ENCODE data around the gene MYOM1. TPM values are rescaled to one million over a fixed set of nuclear protein-coding genes. Genes with fewer than 3 reads are reported as not detected.
"Not testable (repeated sequence)": the region's sequence is repeated elsewhere in the genome, so short reads cannot be mapped to it uniquely, and the experiment has no call there.

The MYOM1 gene
- total RNA-seq, 1 donor from 2014 or later = 0.49 TPM

- H3K27me3 Mint-ChIP-seq (ENCODE audit: unreplicated experiment) = peaks cover 13% of the 10 kb centered on the region
- DNase-seq (ENCODE audit: low spot score) = no peak
- H3K4me1 Mint-ChIP-seq (ENCODE audit: unreplicated experiment) = peaks cover 18% of the 10 kb centered on the region
These were observed 166.7 kb downstream of the MYOM1 start for GRCh38 chr18:3053081-3053480.

GRCh38 chr18:3052411-3052758 is 167.4 kb downstream of the MYOM1 start:
- H3K27me3 Mint-ChIP-seq (ENCODE audit: unreplicated experiment) = peaks cover 13% of the 10 kb centered on the region
- DNase-seq (ENCODE audit: low spot score) = no peak

More at GRCh38 chr18:3053081-3053480, 166.7 kb downstream of the MYOM1 start:
- H3K36me3 Mint-ChIP-seq (ENCODE audit: low read depth, unreplicated experiment) = peaks cover 9% of the 10 kb centered on the region
- no peak for TF ChIP-seq CTCF (IDR thresholded peaks at IDR 0.05; ENCODE audit: unreplicated experiment)
- no peak overlapping the region for H3K4me3 Mint-ChIP-seq (ENCODE audit: unreplicated experiment)
- H3K9me3 Mint-ChIP-seq (ENCODE audit: unreplicated experiment) = no peaks in the 10 kb centered on the region
- no peak overlapping the region for H3K27ac Mint-ChIP-seq (ENCODE audit: unreplicated experiment)

GRCh38 chr18:3051718-3052410 is 167.9 kb downstream of the MYOM1 start:
- no peak for TF ChIP-seq CTCF (IDR thresholded peaks at IDR 0.05; ENCODE audit: unreplicated experiment)
- Mint-ChIP-seq H3K27ac (ENCODE audit: unreplicated experiment) (no peak overlapping the region), H3K4me3 (ENCODE audit: unreplicated experiment) (no peak overlapping the region), H3K9me3 (ENCODE audit: unreplicated experiment) (no peaks in the 10 kb centered on the region), H3K27me3 (ENCODE audit: unreplicated experiment) (peaks cover 13% of the 10 kb centered on the region), H3K36me3 (ENCODE audit: low read depth, unreplicated experiment) (peaks cover 9% of the 10 kb centered on the region), H3K4me1 (ENCODE audit: unreplicated experiment) (peaks cover 19% of the 10 kb centered on the region)
- DNase-seq (ENCODE audit: low spot score) = no peak

More at GRCh38 chr18:3052411-3052758, 167.4 kb downstream of the MYOM1 start:
- peaks cover 9% of the 10 kb centered on the region for H3K36me3 Mint-ChIP-seq (ENCODE audit: low read depth, unreplicated experiment)
- no peaks in the 10 kb centered on the region for H3K9me3 Mint-ChIP-seq (ENCODE audit: unreplicated experiment)
- H3K4me3 Mint-ChIP-seq (ENCODE audit: unreplicated experiment) = no peak overlapping the region
- peaks cover 19% of the 10 kb centered on the region for H3K4me1 Mint-ChIP-seq (ENCODE audit: unreplicated experiment)
- no peak overlapping the region for H3K27ac Mint-ChIP-seq (ENCODE audit: unreplicated experiment)
- TF ChIP-seq CTCF (IDR thresholded peaks at IDR 0.05; ENCODE audit: unreplicated experiment) = no peak

GRCh38 chr18:3049897-3050454 is 169.8 kb downstream of the MYOM1 start:
- not testable (repeated sequence) for H3K4me1 Mint-ChIP-seq (ENCODE audit: unreplicated experiment)

GRCh38 chr18:3048820-3049349 is 170.9 kb downstream of the MYOM1 start:
- no peaks in the 10 kb centered on the region for H3K9me3 Mint-ChIP-seq (ENCODE audit: unreplicated experiment)
- no peak overlapping the region for H3K27ac Mint-ChIP-seq (ENCODE audit: unreplicated experiment)
- DNase-seq (ENCODE audit: low spot score) = no peak
- peaks cover 7% of the 10 kb centered on the region for H3K36me3 Mint-ChIP-seq (ENCODE audit: low read depth, unreplicated experiment)
- H3K27me3 Mint-ChIP-seq (ENCODE audit: unreplicated experiment) = peaks cover 13% of the 10 kb centered on the region
- no peak overlapping the region for H3K4me3 Mint-ChIP-seq (ENCODE audit: unreplicated experiment)
- TF ChIP-seq CTCF (IDR thresholded peaks at IDR 0.05; ENCODE audit: unreplicated experiment) = no peak
- H3K4me1 Mint-ChIP-seq (ENCODE audit: unreplicated experiment) = peaks cover 9% of the 10 kb centered on the region

More at GRCh38 chr18:3049897-3050454, 169.8 kb downstream of the MYOM1 start:
- not testable (repeated sequence) for H3K27ac Mint-ChIP-seq (ENCODE audit: unreplicated experiment); H3K36me3 Mint-ChIP-seq (ENCODE audit: low read depth, unreplicated experiment); H3K9me3 Mint-ChIP-seq (ENCODE audit: unreplicated experiment); DNase-seq (ENCODE audit: low spot score); H3K4me3 Mint-ChIP-seq (ENCODE audit: unreplicated experiment)
- peaks cover 13% of the 10 kb centered on the region for H3K27me3 Mint-ChIP-seq (ENCODE audit: unreplicated experiment)

Measured in endothelial cell (in vitro differentiated cells).